Measurements from ENCODE around the gene SNAPC2.
"Not testable (repeated sequence)": the region's sequence is repeated elsewhere in the genome, so short reads cannot be mapped to it uniquely, and the experiment has no call there.

SNAPC2 gene

DNA sequence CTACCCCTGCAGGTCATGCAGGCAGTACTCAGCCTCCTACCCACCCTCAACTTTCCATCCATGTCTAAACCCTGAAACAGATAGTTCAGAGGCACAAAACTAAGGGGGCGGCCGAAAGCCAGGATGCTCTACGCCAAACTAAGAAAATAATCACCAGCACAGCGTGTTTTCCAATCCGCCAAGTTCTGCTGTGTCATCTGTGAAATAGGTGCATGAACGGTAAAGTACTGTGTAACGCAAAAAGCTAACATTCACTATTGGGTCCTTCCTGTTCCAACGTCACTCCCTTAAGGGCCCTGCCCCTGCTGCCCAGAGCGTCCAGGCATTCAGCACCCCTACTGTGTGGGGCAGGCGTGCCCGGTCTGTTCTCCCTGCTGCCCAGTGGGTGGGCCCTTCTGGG is 35.6 kb downstream of the SNAPC2 start:
- H3K27ac ChIP-seq = no peak overlapping the region
- TF ChIP-seq, protein P1, sequence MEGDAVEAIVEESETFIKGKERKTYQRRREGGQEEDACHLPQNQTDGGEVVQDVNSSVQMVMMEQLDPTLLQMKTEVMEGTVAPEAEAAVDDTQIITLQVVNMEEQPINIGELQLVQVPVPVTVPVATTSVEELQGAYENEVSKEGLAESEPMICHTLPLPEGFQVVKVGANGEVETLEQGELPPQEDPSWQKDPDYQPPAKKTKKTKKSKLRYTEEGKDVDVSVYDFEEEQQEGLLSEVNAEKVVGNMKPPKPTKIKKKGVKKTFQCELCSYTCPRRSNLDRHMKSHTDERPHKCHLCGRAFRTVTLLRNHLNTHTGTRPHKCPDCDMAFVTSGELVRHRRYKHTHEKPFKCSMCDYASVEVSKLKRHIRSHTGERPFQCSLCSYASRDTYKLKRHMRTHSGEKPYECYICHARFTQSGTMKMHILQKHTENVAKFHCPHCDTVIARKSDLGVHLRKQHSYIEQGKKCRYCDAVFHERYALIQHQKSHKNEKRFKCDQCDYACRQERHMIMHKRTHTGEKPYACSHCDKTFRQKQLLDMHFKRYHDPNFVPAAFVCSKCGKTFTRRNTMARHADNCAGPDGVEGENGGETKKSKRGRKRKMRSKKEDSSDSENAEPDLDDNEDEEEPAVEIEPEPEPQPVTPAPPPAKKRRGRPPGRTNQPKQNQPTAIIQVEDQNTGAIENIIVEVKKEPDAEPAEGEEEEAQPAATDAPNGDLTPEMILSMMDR (conservative IDR thresholded peaks at IDR 0.05) = no peak

DNA sequence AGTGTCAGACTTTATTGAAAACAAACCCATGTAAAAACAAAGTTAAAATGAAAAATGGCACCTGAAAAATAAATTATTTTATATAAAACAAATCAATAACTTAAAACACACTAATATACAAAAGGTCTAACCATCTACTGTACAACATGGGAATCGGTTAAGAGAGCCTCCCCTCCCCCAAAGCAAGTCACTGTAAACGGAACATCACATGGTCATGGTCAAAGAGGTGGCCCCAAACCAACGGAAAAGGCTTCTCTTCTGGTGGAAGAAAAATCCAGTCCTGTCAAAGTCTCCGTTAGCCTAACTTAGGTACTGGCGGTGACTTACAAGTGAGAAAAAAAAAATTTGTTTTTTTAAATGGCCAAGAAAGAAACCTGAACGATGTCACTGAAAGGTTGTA is 39.1 kb downstream of the SNAPC2 start:
- TF ChIP-seq, protein P1 (conservative IDR thresholded peaks at IDR 0.05) = no peak
- no peak overlapping the region for H3K27ac ChIP-seq

DNA sequence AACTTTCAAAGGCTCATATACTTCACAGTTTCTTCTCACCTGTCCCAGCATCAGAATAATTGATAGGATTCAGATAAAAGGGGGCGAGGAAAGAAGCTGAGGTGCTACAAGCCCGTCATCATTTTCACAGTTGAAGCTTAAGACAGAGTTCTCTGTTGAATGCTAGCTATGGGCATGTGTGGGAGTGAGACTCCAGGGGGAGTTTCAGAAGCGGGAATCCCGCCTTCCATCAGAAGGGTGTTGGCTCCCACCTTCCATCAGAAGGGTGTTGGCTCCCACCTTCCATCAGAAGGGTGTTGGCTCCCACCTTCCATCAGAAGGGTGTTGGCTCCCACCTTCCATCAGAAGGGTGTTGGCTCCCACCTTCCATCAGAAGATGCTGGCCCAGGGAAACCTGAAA is 40.9 kb downstream of the SNAPC2 start:
- H3K27ac ChIP-seq = not testable (repeated sequence)

DNA sequence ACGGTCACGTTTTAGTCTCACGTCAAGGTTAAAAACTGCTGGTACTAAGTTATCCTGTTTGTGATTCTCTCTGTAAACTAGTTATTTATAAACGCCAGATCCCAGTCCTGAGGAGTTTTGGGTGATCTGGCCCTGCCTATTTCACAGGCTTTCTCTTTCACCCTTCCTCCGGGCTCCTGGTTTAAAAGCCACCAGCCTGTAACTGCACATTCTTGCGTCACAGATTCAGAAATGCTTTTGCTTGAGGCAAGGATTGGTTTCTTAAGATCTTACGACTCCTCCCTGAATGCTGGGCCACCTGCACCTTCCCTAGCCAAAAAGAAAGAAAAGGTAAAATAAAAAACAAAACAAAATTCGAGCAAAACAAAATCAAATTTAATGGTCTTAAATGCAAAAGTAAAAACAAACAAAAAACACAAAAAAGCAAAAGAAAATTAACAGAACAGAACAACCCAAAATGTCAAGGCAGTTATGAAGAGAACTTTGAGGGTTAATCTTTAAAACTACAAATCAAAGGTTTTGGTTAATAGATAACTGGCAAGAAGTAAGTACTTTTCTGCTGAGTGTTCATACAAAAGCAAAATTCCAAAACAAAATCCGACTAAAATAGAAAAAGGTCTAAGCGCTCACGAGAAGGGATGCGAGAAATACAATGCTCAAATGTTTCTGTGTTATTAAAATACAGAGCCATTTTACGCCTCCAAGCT is 41.9 kb downstream of the SNAPC2 start:
- TF ChIP-seq, protein P1 (conservative IDR thresholded peaks at IDR 0.05) = no peak
- H3K27ac ChIP-seq = no peak overlapping the region

DNA sequence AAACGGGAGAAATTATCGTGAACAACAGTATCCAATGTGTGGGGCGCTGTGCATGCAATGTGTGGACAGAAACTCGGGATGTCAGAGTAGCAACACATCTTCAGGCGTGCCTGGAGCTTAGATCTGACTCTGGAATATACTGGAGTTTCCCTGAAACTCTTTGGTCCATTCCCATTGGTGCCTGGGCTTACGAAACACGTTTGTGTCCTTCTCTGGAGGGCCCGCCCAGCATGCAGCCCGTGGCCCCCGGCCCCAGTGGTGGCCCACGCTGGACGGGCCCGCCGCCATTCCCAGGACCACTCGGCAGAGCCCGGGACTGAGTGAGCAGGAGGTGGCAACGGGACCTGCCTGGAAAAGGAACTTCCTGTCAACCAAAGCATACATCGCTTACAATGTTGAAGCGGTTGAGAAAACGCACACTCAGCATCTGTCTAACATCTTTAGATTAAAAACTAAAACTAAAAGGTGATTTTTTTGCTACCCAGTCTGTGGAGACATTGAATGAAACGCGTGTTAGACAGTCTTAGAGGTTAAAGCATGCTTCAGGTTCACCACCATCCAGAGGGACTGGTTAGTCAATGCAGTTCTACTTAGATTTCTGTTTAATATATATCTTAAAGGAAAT is 42.6 kb downstream of the SNAPC2 start:
- H3K27ac ChIP-seq = no peak overlapping the region
- TF ChIP-seq, protein P1 (conservative IDR thresholded peaks at IDR 0.05) = no peak

DNA sequence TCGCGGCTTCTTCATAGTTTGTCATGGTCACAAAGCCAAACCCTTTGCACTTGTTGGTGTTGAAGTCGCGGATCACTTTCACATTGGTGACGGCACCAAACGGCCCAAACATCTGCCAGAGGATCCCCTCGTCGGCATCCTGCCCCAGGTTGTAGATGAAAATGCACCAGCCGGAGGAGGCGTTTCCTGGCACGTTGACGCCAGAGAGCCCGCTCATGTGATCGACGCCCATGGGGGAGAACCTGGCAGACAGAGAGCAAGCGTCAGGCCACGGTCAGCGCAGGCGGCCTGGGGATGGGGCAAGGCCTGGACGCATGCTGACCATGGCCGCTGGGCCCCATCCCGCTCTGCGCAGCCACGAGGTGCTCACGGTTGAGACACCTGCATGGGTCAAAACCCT is 43.4 kb downstream of the SNAPC2 start:
- H3K27ac ChIP-seq = no peak overlapping the region
- TF ChIP-seq, protein P1 (conservative IDR thresholded peaks at IDR 0.05) = no peak

DNA sequence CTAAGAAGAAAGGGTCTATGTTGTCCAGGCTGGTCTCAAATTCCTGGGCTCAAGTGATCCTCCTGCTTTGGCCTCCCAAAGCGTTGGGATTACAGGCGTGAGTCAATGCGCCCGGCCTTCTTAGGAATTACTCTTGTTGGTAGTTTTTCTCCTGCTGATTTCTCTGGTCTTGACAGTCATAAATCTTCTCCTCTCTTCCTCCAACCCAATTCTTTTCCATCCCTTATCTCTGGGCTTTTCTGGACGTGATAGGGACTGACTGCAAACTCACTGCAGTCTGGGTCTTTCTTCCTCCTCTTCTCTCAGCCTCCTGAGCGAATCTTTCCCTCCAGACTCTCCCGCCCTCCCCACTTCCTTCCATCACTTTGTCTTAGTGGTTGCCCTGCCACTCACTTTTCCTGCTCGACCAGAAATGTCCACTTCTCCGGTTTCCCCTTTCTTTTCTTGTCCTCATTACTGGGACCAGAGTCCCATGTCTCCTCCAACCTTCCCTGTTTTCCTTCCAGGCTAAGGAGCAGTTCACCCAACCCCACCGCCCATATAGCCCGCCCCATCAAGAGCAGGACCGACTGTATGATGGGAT is 45.2 kb downstream of the SNAPC2 start:
- TF ChIP-seq, protein P1 (conservative IDR thresholded peaks at IDR 0.05) = no peak
- H3K27ac ChIP-seq = no peak overlapping the region

All from VCaP (cell line).